HEK293 (cell line): ENCODE measurements around the gene AQP5.

Experiments
- FEZF1 ChIP-seq: fragments of 450-650 bp; formaldehyde crosslinking; IDR thresholded peaks from 2 replicates; pipeline ENCODE4 v1.5.1; 2016; ENCODE audit warnings: missing biosample characterization, missing genetic modification characterization
- MZF1 ChIP-seq: fragments of 450-650 bp; formaldehyde crosslinking; IDR thresholded peaks from 2 replicates; pipeline ENCODE4 v1.5.1; 2017; ENCODE audit warnings: missing biosample characterization, missing genetic modification characterization, borderline replicate concordance
- PRDM1 ChIP-seq: fragments of 450-650 bp; formaldehyde crosslinking; IDR thresholded peaks from 2 replicates; pipeline ENCODE4; 2016; ENCODE audit warnings: missing biosample characterization, missing genetic modification characterization
- SCRT2 ChIP-seq: fragments of 450-650 bp; formaldehyde crosslinking; IDR thresholded peaks from 2 replicates; pipeline ENCODE4 v1.5.1; 2016; ENCODE audit warnings: missing biosample characterization, missing genetic modification characterization
- TCF7L2 ChIP-seq: IDR thresholded peaks from 2 replicates; pipeline ENCODE4 v1.6.1; 2011; ENCODE audit warnings: low read depth, mild to moderate bottlenecking, inconsistent platforms, low read length, moderate library complexity, borderline replicate concordance
- ZFP69B ChIP-seq: fragments of 450-650 bp; formaldehyde crosslinking; IDR thresholded peaks from 2 replicates; pipeline ENCODE4 v1.5.1; 2016; ENCODE audit warnings: missing biosample characterization, missing genetic modification characterization
- ZNF423 ChIP-seq: fragments of 450-650 bp; formaldehyde crosslinking; IDR thresholded peaks from 2 replicates; pipeline ENCODE4 v1.5.1; 2016; ENCODE audit warnings: missing biosample characterization, missing genetic modification characterization
- ZNF501 ChIP-seq: fragments of 450-650 bp; formaldehyde crosslinking; IDR thresholded peaks from 2 replicates; pipeline ENCODE4 v1.5.1; 2016; ENCODE audit warnings: missing biosample characterization, missing genetic modification characterization
- ZNF548 ChIP-seq: fragments of 450-650 bp; formaldehyde crosslinking; IDR thresholded peaks from 2 replicates; pipeline ENCODE4 v1.5.1; 2016; ENCODE audit warnings: missing biosample characterization, missing genetic modification characterization
- ZNF561 ChIP-seq: fragments of 450-650 bp; IDR thresholded peaks from 2 replicates; pipeline ENCODE4 v1.5.1; 2018; ENCODE audit warnings: missing biosample characterization, missing genetic modification characterization, borderline replicate concordance
- ZNF785 ChIP-seq: fragments of 450-650 bp; formaldehyde crosslinking; IDR thresholded peaks from 2 replicates; pipeline ENCODE4 v1.5.1; 2016; ENCODE audit warnings: missing biosample characterization, missing genetic modification characterization
- ZSCAN30 ChIP-seq: fragments of 450-650 bp; IDR thresholded peaks from 2 replicates; pipeline ENCODE4 v1.5.1; 2018; ENCODE audit warnings: missing biosample characterization, mild to moderate bottlenecking, missing genetic modification characterization, moderate library complexity
- TF ChIP-seq, protein P1 (sequence below): fragments of 450-650 bp; formaldehyde crosslinking; IDR thresholded peaks from 2 replicates; pipeline ENCODE4 v1.5.1; 2016; ENCODE audit warnings: missing biosample characterization, missing genetic modification characterization
- TF ChIP-seq, protein P2 (sequence below): sonication (generic); formaldehyde crosslinking; IDR thresholded peaks from 2 replicates; pipeline ENCODE4 v1.8.1; 2022; ENCODE audit warnings: mild to moderate bottlenecking, moderate library complexity, missing genetic modification reagents

DNA sequence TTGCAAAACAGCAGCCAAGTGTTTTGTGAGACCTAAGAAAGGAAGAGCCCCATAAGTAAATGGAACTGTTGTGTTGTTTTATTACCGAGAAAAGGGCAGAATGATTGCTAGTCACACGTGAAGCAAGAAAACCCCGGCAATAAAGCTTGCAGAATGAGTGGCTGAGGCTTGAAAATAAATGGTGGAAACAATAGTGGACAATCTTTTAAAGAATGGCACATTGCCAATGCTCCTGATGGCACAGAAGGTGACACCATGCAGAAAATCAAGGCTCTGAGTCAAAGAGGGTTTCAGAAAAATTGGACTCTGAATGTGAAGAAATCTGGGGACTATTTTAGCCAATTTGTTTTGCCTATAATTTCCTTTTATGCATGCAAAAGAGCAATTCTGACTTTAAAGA lies 15.2 kb upstream of the AQP5 start:
- TF ChIP-seq ZFP69B (tag by site-specific recombination) (no peak), ZNF785 (tag by site-specific recombination) (no peak), ZNF423 (no peak), ZSCAN30 (no peak), PRDM1 (no peak), FEZF1 (no peak), SCRT2 (no peak), TCF7L2 (no peak), ZNF501 (no peak), MZF1 (tag by site-specific recombination) (no peak), ZNF548 (tag by site-specific recombination) (no peak), ZNF561 (tag by site-specific recombination) (no peak)
- TF ChIP-seq, protein P1, sequence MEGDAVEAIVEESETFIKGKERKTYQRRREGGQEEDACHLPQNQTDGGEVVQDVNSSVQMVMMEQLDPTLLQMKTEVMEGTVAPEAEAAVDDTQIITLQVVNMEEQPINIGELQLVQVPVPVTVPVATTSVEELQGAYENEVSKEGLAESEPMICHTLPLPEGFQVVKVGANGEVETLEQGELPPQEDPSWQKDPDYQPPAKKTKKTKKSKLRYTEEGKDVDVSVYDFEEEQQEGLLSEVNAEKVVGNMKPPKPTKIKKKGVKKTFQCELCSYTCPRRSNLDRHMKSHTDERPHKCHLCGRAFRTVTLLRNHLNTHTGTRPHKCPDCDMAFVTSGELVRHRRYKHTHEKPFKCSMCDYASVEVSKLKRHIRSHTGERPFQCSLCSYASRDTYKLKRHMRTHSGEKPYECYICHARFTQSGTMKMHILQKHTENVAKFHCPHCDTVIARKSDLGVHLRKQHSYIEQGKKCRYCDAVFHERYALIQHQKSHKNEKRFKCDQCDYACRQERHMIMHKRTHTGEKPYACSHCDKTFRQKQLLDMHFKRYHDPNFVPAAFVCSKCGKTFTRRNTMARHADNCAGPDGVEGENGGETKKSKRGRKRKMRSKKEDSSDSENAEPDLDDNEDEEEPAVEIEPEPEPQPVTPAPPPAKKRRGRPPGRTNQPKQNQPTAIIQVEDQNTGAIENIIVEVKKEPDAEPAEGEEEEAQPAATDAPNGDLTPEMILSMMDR (tag by site-specific recombination) = no peak
- TF ChIP-seq, protein P2, sequence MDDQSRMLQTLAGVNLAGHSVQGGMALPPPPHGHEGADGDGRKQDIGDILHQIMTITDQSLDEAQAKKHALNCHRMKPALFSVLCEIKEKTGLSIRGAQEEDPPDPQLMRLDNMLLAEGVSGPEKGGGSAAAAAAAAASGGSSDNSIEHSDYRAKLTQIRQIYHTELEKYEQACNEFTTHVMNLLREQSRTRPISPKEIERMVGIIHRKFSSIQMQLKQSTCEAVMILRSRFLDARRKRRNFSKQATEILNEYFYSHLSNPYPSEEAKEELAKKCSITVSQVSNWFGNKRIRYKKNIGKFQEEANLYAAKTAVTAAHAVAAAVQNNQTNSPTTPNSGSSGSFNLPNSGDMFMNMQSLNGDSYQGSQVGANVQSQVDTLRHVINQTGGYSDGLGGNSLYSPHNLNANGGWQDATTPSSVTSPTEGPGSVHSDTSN (CRISPR knock-in tag) = no peak
